H1 (cell line): ENCODE measurements around the gene WDCP. TPM values are rescaled to one million over a fixed set of nuclear protein-coding genes. Genes with fewer than 3 reads are reported as not detected.

ENCODE experiments used
- CBX5 ChIP-seq: fragments of 300-800, 300-1000 bp; sonication (generic); IDR thresholded peaks from 2 replicates; pipeline ENCODE4 v1.7.1; 2016; ENCODE audit warnings: antibody characterized with exemption, low read length, low read depth
- CHD1 ChIP-seq: IDR thresholded peaks from 2 replicates; pipeline ENCODE4 v1.6.1; 2012; ENCODE audit warnings: low read depth, low read length, improper control_type of control experiment
- CTBP2 ChIP-seq: IDR thresholded peaks from 2 replicates; pipeline ENCODE4 v1.7.0; 2011; ENCODE audit warnings: borderline replicate concordance, mild to moderate bottlenecking, moderate library complexity, mixed read lengths, low read length; ENCODE audit not compliant: insufficient read depth, insufficient read length
- E2F6 ChIP-seq: IDR thresholded peaks from 2 replicates; pipeline ENCODE4 v1.6.1; 2012; ENCODE audit warnings: inconsistent platforms
- GABPA ChIP-seq: IDR thresholded peaks from 2 replicates; pipeline ENCODE4 v1.6.1; 2011; ENCODE audit warnings: mild to moderate bottlenecking, low read length, moderate library complexity, borderline replicate concordance; ENCODE audit not compliant: insufficient read depth
- HDAC2 ChIP-seq, 2 experiments: fragments of 300-600 bp in 1 of 2; sonication (generic) in 1 of 2; IDR thresholded peaks; 2 replicates each; pipeline ENCODE4 v1.6.1; 2011 to 2012; ENCODE audit warnings: low read depth in 2 of 2, low read length in 2 of 2, mild to moderate bottlenecking in 2 of 2, moderate library complexity in 2 of 2, borderline replicate concordance in 1 of 2, inconsistent platforms in 1 of 2
- KDM4A ChIP-seq: IDR thresholded peaks from one replicate; pipeline ENCODE4 v1.7.1; 2012; ENCODE audit warnings: low read depth, mild to moderate bottlenecking, moderate library complexity, low read length, inconsistent platforms; ENCODE audit not compliant: severe bottlenecking
- KDM5A ChIP-seq: fragments of 200-600 bp; IDR thresholded peaks from 2 replicates; pipeline ENCODE4 v1.7.1; 2012; ENCODE audit warnings: mild to moderate bottlenecking, low read length, inconsistent platforms, mixed read lengths
- MAX ChIP-seq: IDR thresholded peaks from 2 replicates; pipeline ENCODE4 v1.6.1; 2012; ENCODE audit warnings: inconsistent platforms
- NRF1 ChIP-seq: IDR thresholded peaks from 2 replicates; pipeline ENCODE4 v1.6.1; 2011; ENCODE audit warnings: mild to moderate bottlenecking, low read depth, low read length, improper control_type of control experiment
- PHF8 ChIP-seq: fragments of 200-600 bp; sonication (generic); conservative IDR thresholded peaks from 2 replicates; pipeline ENCODE4 v1.7.1; 2012; ENCODE audit warnings: low read depth, mild to moderate bottlenecking, inconsistent platforms, low read length, moderate library complexity
- POLR2AphosphoS5 ChIP-seq: IDR thresholded peaks from 2 replicates; pipeline ENCODE4 v1.6.1; 2011; ENCODE audit warnings: low read depth, low read length
- RFX5 ChIP-seq: IDR thresholded peaks from 2 replicates; pipeline ENCODE4 v1.6.1; 2011; ENCODE audit warnings: low read depth, low read length, improper control_type of control experiment, borderline replicate concordance
- RXRA ChIP-seq: IDR thresholded peaks from 2 replicates; pipeline ENCODE4 v1.6.1; 2011; ENCODE audit warnings: low read depth, mild to moderate bottlenecking, low read length, moderate library complexity; ENCODE audit not compliant: insufficient read depth
- SIN3A ChIP-seq, 2 experiments: IDR thresholded peaks in 1 of 2; conservative IDR thresholded peaks in 1 of 2; 2 replicates each; pipeline ENCODE4 v1.6.1; 2011 to 2012; ENCODE audit warnings: low read length in 2 of 2, improper control_type of control experiment in 1 of 2, low read depth in 1 of 2, mild to moderate bottlenecking in 1 of 2
- SP2 ChIP-seq: IDR thresholded peaks from 2 replicates; pipeline ENCODE4 v1.6.1; 2012; ENCODE audit warnings: mild to moderate bottlenecking, low read length, inconsistent platforms
- TAF1 ChIP-seq: IDR thresholded peaks from 2 replicates; pipeline ENCODE4 v1.6.1; 2011; ENCODE audit warnings: mild to moderate bottlenecking, low read depth, low read length
- TBP ChIP-seq: IDR thresholded peaks from 2 replicates; pipeline ENCODE4 v1.6.1; 2011; ENCODE audit warnings: low read depth, low read length, improper control_type of control experiment
- polyA plus RNA-seq, 7 experiments: library from polyadenylated mRNA; depleted of rRNA in 3 of 7; stranded (reverse) in 5 of 7; unstranded in 2 of 7; fragments of >200 nt in 5 of 7; fragments of 200-250 nt in 2 of 7; gene quantifications; 1 replicate in 5 of 7; 2 replicates in 1 of 7; 4 replicates in 1 of 7; pipeline versions ENCODE4 v1.2.1 to v1.2.3, GENCODE V29; 2011 to 2013; ENCODE audit warnings: missing spikeins in 2 of 7, mixed read lengths in 2 of 7
- total RNA-seq: library from RNA; stranded (reverse); fragmentation: NEBNext Ultra II Directional; extraction: Animal tissue kit (Norgen Biotek cat#: 25700); gene quantifications from 2 replicates; pipeline ENCODE4 v1.2.1, GENCODE V29; 2021

WDCP gene
- total and polyA plus RNA-seq, 2 of the 8 experiments (the other 6 are each of a cell fraction or from before 2014, with no cell fraction given): 19.2 to 40.1 TPM

GRCh38 chr2:24046930-24047702 lies at the start of gene WDCP (continued):
- TF ChIP-seq TAF1: peak; percentile 93
- peak; percentile 73 to 76; a peak in 2 of 4 replicates for TF ChIP-seq SIN3A (conservative IDR thresholded peaks at IDR 0.05 in 1 of 2, IDR thresholded peaks at IDR 0.05 in 1 of 2; ENCODE audit: low read depth in 1 of 2, low read length in 2 of 2)
- TF ChIP-seq TBP: peak; percentile 90
- TF ChIP-seq CBX5: no peak
- no peak for TF ChIP-seq CTBP2
- 0 out of 2 replicates have a peak, but pooled peaks have one; percentile 19 for TF ChIP-seq MAX
- peak in 1 of 2 experiments; percentile 73; a peak in 2 of 4 replicates for TF ChIP-seq HDAC2 (IDR thresholded peaks at IDR 0.05; ENCODE audit: borderline replicate concordance in 1 of 2, low read depth in 2 of 2, low read length in 2 of 2)
- TF ChIP-seq KDM5A: no peak
- peak; percentile 23 for TF ChIP-seq KDM4A
- 0 out of 2 replicates have a peak, but pooled peaks have one; percentile 60 for TF ChIP-seq GABPA
- TF ChIP-seq POLR2AphosphoS5: peak; percentile 72
- TF ChIP-seq RFX5: no peak
- TF ChIP-seq SP2: peak; percentile 63
- TF ChIP-seq PHF8: peak; percentile 84
- TF ChIP-seq RXRA: no peak
- no peak for TF ChIP-seq CHD1
- TF ChIP-seq NRF1: no peak
- peak; percentile 60 for TF ChIP-seq E2F6
